Measurements from ENCODE around the gene TMEM178B. TPM values are rescaled to one million over a fixed set of nuclear protein-coding genes. Genes with fewer than 3 reads are reported as not detected.

Gene TMEM178B
- total RNA-seq, 4 donors from 2014 or later: 7.7 to 49.9 (median 25.9) TPM

DNA sequence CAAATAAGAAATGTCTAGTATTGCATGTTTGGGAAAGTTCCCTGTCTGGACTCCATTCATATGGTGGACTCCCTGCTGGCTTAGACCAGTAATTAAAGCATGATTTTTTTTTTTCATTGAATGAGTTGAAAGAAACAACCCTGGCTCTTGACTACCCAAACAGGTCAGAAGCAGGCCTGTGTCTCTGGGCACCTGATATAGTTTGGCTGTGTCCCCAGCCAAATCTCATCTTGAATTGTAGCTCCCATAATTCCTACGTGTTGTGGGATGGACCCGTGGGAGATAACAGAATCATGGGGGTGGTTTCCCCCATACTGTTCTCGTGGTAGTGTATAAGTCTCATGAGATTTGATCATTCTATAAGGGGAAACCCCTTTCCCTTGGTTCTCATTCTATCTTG is 206.2 kb downstream of the TMEM178B start:
- intact Hi-C loops (cut with DNase I): no loop called here
- no peaks in the 10 kb centered on the region for H3K36me3 ChIP-seq
- H3K9me3 ChIP-seq: no peaks in the 10 kb centered on the region
- no peaks in the 10 kb centered on the region for H3K27me3 ChIP-seq
- H3K4me1 ChIP-seq: peaks cover 8 to 11% of the 10 kb centered on the region in 2 donors
- H3K4me3 ChIP-seq (replicated peaks in 1 of 3): no peak overlapping the region
- no peak overlapping the region for H3K27ac ChIP-seq
- DNase-seq: no peak
- TF ChIP-seq POLR2A (IDR thresholded peaks at IDR 0.05) (no peak), CTCF (IDR thresholded peaks at IDR 0.05) (no peak)
- 82 to 91% methylated on average over 3 of the region's 3 CpGs for WGBS, 2 donors

- 90 to 91% methylated on average over 7 of the region's 7 CpGs for WGBS, 2 donors
- Histone ChIP-seq H3K36me3 (no peaks in the 10 kb centered on the region), H3K4me1 (peaks cover 11 to 12% of the 10 kb centered on the region in 2 donors), H3K27me3 (no peaks in the 10 kb centered on the region), H3K27ac (no peak overlapping the region), H3K4me3 (replicated peaks in 1 of 3) (no peak overlapping the region), H3K9me3 (no peaks in the 10 kb centered on the region)
- intact Hi-C loops (cut with DNase I): no loop called here
- TF ChIP-seq CTCF (IDR thresholded peaks at IDR 0.05) (no peak), POLR2A (IDR thresholded peaks at IDR 0.05) (no peak)
- DNase-seq: no peak
Measured at GRCh38 chr7:141281311-141281710, 207.4 kb downstream of the TMEM178B start.

DNA sequence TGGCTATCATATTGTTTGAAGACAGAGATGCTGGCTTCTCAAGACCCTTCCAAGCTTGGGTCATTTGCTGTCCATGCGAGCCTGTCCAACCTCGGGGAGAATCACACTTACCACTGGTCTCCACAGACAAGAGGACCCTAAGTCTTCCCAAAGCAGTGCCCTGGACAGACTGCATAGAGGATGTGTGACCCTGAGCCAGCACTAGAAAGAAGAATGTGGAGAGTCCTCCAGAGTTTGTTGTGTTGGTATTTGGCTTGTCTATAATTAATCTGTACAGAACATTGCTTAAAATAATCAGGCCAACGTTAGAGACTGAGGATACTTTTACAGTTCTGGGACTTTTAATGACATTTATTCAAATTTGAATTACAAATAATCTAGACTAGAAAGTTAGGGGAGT is 212.7 kb downstream of the TMEM178B start:
- H3K36me3 ChIP-seq: no peaks in the 10 kb centered on the region
- no peaks in the 10 kb centered on the region for H3K27me3 ChIP-seq
- TF ChIP-seq POLR2A (IDR thresholded peaks at IDR 0.05): no peak
- TF ChIP-seq CTCF (IDR thresholded peaks at IDR 0.05): no peak
- no peak overlapping the region for H3K4me3 ChIP-seq (replicated peaks in 1 of 3)
- H3K9me3 ChIP-seq: no peaks in the 10 kb centered on the region
- H3K4me1 ChIP-seq: peaks cover 33 to 36% of the 10 kb centered on the region in 2 donors
- peak; percentile 12 to 14 for DNase-seq
- intact Hi-C loops (cut with DNase I): no loop called here
- 42 to 60% methylated on average over 3 of the region's 3 CpGs for WGBS, 2 donors
- H3K27ac ChIP-seq: peak overlapping the region in 1 of 3 donors; percentile 18

DNA sequence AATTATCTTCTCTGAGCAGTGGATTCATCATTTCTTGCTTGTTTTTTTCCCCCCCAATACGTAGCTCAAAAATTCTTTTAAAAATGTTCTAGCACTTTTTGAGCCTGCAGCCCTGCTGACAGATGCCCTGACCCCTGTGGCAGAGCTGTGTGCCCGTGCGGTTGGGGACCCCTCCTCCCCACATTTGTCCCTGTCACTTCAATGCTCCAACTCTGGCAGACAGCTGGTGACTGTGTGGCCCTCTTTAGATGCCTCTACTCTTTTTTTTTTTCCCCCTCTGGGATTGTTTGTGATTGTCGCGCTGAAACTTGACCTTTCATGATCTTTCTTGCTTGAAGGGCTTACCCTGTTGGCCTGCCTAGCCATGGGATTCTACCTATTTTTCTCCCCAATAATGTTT is 214.1 kb downstream of the TMEM178B start:
- TF ChIP-seq POLR2A (IDR thresholded peaks at IDR 0.05): no peak
- TF ChIP-seq CTCF (IDR thresholded peaks at IDR 0.05): no peak
- Histone ChIP-seq H3K9me3 (no peaks in the 10 kb centered on the region), H3K4me3 (replicated peaks in 1 of 3) (no peak overlapping the region), H3K27ac (peak overlapping the region; percentile 8 to 39 (median 27)), H3K4me1 (peaks cover 33 to 36% of the 10 kb centered on the region in 2 donors), H3K27me3 (no peaks in the 10 kb centered on the region), H3K36me3 (no peaks in the 10 kb centered on the region)
- whole genome bisulfite sequencing, 2 donors: 31 to 40% methylated on average over 5 of the region's 5 CpGs
- DNase-seq: no peak
- intact Hi-C loops (cut with DNase I): no loop called here

GRCh38 chr7:141288626-141289025 is 214.8 kb downstream of the TMEM178B start:
- Histone ChIP-seq H3K9me3 (no peaks in the 10 kb centered on the region), H3K4me1 (peaks cover 40 to 41% of the 10 kb centered on the region in 2 donors), H3K27ac (peak overlapping the region in 1 of 3 donors; percentile 27), H3K36me3 (no peaks in the 10 kb centered on the region), H3K27me3 (no peaks in the 10 kb centered on the region), H3K4me3 (replicated peaks in 1 of 3) (no peak overlapping the region)
- peak; percentile 74 to 76 for DNase-seq
- WGBS, 2 donors: 38 to 48% methylated on average over 7 of the region's 7 CpGs
- TF ChIP-seq POLR2A (IDR thresholded peaks at IDR 0.05): peak in 1 of 2 donors; percentile 21
- TF ChIP-seq CTCF (IDR thresholded peaks at IDR 0.05): no peak
- intact Hi-C loops (cut with DNase I): no loop called here

All from thyroid gland (tissue), 4 donors.